Subcutaneous adipose tissue (tissue), 4 donors: Measurements from ENCODE around the gene LMX1A. TPM values are rescaled to one million over a fixed set of nuclear protein-coding genes. Genes with fewer than 3 reads are reported as not detected.

Experiments used
- CTCF ChIP-seq: fragments of 450-650 bp; IDR thresholded peaks from one replicate; pipeline ENCODE4 v1.5.1; 2016; ENCODE audit warnings: low read depth, mild to moderate bottlenecking, control low read depth, antibody characterized with exemption, moderate library complexity
- total RNA-seq, 4 donors: library from RNA; depleted of rRNA; stranded (reverse); fragments of >200 nt; gene quantifications; one replicate each; pipeline ENCODE4 v1.1.0, GENCODE V29; 2016

Gene LMX1A
- total RNA-seq, 4 donors from 2014 or later, result 0.33 to 1.5 (median 0.63) TPM

- TF ChIP-seq CTCF, result no peak
These were observed 69.2 kb downstream of the LMX1A start for GRCh38 chr1:165287329-165287728.

- TF ChIP-seq CTCF, result no peak
These were observed 72.1 kb downstream of the LMX1A start for GRCh38 chr1:165284454-165284853.

- no peak for TF ChIP-seq CTCF
These were observed 75.2 kb downstream of the LMX1A start for GRCh38 chr1:165281207-165281901.

GRCh38 chr1:165279882-165280281, 76.6 kb downstream of the LMX1A start:
- no peak for TF ChIP-seq CTCF

- TF ChIP-seq CTCF, result no peak
These were observed 80.2 kb downstream of the LMX1A start for GRCh38 chr1:165276314-165276713.

- TF ChIP-seq CTCF, result no peak
These were observed 91.2 kb downstream of the LMX1A start for GRCh38 chr1:165265196-165265838.

- TF ChIP-seq CTCF, result no peak
These were observed 96.6 kb downstream of the LMX1A start for GRCh38 chr1:165259706-165260428.
